Keratinocyte (primary cell): ENCODE data around the gene LY6G6F. TPM values are rescaled to one million over a fixed set of nuclear protein-coding genes. Genes with fewer than 3 reads are reported as not detected.

Experiments
- DNase-seq: peaks from one replicate; pipeline ENCODE4 v3.0.0-alpha.2; 2011; ENCODE audit warnings: low read depth, missing footprints, low spot score
- FAIRE-seq: peaks from 2 replicates; lab custom pipeline; 2011; peaks lifted over from hg19 to GRCh38; lab: Jason Lieb, UNC
- H2AFZ ChIP-seq: 2 replicates; pipeline ENCODE4 v1.6.0; 2012; ENCODE audit warnings: low read length, control low read depth, inconsistent platforms; ENCODE audit not compliant: control insufficient read depth
- H3K27ac ChIP-seq: 2 replicates; pipeline ENCODE4 v1.5.1; 2011; ENCODE audit warnings: low read length; ENCODE audit not compliant: control insufficient read depth, insufficient read depth
- H3K27me3 ChIP-seq: 3 replicates; pipeline ENCODE4 v1.6.0; 2011; ENCODE audit warnings: low read length; ENCODE audit not compliant: control insufficient read depth, insufficient read depth; ENCODE audit errors: extremely low read depth
- H3K36me3 ChIP-seq, 2 experiments: 2 replicates in 1 of 2; 3 replicates in 1 of 2; pipeline ENCODE4 v1.5.1; 2011; ENCODE audit warnings: low read length in 2 of 2, mild to moderate bottlenecking in 1 of 2; ENCODE audit not compliant: control insufficient read depth in 2 of 2, insufficient read depth in 2 of 2; ENCODE audit errors: extremely low read depth in 1 of 2
- H3K4me1 ChIP-seq: 3 replicates; pipeline ENCODE4 v1.5.1; 2011; ENCODE audit warnings: low read length; ENCODE audit not compliant: control insufficient read depth, insufficient read depth; ENCODE audit errors: extremely low read depth
- H3K4me2 ChIP-seq: 3 replicates; pipeline ENCODE4 v1.6.0; 2011; ENCODE audit warnings: low read depth, low read length; ENCODE audit not compliant: control insufficient read depth, insufficient read depth; ENCODE audit errors: extremely low read depth
- H3K4me3 ChIP-seq, 3 experiments: fragments of 200-600 bp in 1 of 3; sonication (generic) in 1 of 3; 2 replicates in 2 of 3; 3 replicates in 1 of 3; pipeline ENCODE4 v1.5.1; 2011 to 2016; ENCODE audit warnings: low read length in 3 of 3, mild to moderate bottlenecking in 3 of 3, control low read depth in 2 of 3, inconsistent platforms in 1 of 3, low read depth in 1 of 3, mixed read lengths in 1 of 3, mixed run types in 1 of 3, moderate library complexity in 1 of 3; ENCODE audit not compliant: control insufficient read depth in 2 of 3, insufficient read depth in 2 of 3; ENCODE audit errors: extremely low read depth in 1 of 3
- H3K79me2 ChIP-seq: 2 replicates; pipeline ENCODE4 v1.6.0; 2012; ENCODE audit warnings: low read length; ENCODE audit not compliant: control insufficient read depth, insufficient read depth
- H3K9ac ChIP-seq: 3 replicates; pipeline ENCODE4 v1.6.0; 2011; ENCODE audit warnings: low read length; ENCODE audit not compliant: control insufficient read depth, insufficient read depth; ENCODE audit errors: extremely low read depth
- H3K9me1 ChIP-seq: 3 replicates; pipeline ENCODE4 v1.6.0; 2011; ENCODE audit warnings: low read length; ENCODE audit not compliant: control insufficient read depth, insufficient read depth; ENCODE audit errors: extremely low read depth
- H3K9me3 ChIP-seq: 2 replicates; pipeline ENCODE4 v1.5.1; 2012; ENCODE audit warnings: low read depth, low read length; ENCODE audit not compliant: control insufficient read depth
- H4K20me1 ChIP-seq: 3 replicates; pipeline ENCODE4 v1.6.0; 2011; ENCODE audit warnings: low read length; ENCODE audit not compliant: control insufficient read depth, insufficient read depth; ENCODE audit errors: extremely low read depth
- EZH2 ChIP-seq: IDR thresholded peaks from one replicate; pipeline ENCODE4 v1.6.1; 2012; ENCODE audit warnings: inconsistent platforms, mild to moderate bottlenecking, low read length, moderate library complexity
- dilution Hi-C: fragments of 300-500 bp; cut with MboI; formaldehyde crosslinking; loops from one replicate; pipeline ENCODE4 v1.7.0; 2020; ENCODE audit warnings: low sequenced_read_pairs; ENCODE audit not compliant: extremely low pct_ligation_motif_present
- polyA plus RNA-seq, 5 experiments: library from polyadenylated mRNA; depleted of rRNA in 3 of 5; stranded (reverse) in 3 of 5; stranded (forward) in 1 of 5; unstranded in 1 of 5; fragments of >200 nt; gene quantifications; 1 replicate in 1 of 5; 2 replicates in 3 of 5; 3 replicates in 1 of 5; pipeline versions ENCODE4 v1.2.1 to v1.2.3, GENCODE V29; 2011 to 2012; ENCODE audit warnings: missing spikeins in 2 of 5, low read depth in 1 of 5, low replicate concordance in 1 of 5
- TF ChIP-seq, protein P1 (sequence below), 3 experiments: IDR thresholded peaks in 1 of 3; conservative IDR thresholded peaks in 1 of 3; optimal IDR thresholded peaks in 1 of 3; 2 replicates in 2 of 3; 3 replicates in 1 of 3; pipeline versions ENCODE3 to v1.5.1; 2011; ENCODE audit warnings: low read length in 3 of 3, mild to moderate bottlenecking in 3 of 3, moderate library complexity in 2 of 3, control low read depth in 1 of 3, inconsistent platforms in 1 of 3; ENCODE audit not compliant: insufficient read depth in 2 of 3; ENCODE audit errors: extremely low read depth in 1 of 3

Gene LY6G6F
- polyA plus RNA-seq, 1 donor (not counting 4 experiments of a cell fraction or from before 2014, with no cell fraction given), result not detected

DNA sequence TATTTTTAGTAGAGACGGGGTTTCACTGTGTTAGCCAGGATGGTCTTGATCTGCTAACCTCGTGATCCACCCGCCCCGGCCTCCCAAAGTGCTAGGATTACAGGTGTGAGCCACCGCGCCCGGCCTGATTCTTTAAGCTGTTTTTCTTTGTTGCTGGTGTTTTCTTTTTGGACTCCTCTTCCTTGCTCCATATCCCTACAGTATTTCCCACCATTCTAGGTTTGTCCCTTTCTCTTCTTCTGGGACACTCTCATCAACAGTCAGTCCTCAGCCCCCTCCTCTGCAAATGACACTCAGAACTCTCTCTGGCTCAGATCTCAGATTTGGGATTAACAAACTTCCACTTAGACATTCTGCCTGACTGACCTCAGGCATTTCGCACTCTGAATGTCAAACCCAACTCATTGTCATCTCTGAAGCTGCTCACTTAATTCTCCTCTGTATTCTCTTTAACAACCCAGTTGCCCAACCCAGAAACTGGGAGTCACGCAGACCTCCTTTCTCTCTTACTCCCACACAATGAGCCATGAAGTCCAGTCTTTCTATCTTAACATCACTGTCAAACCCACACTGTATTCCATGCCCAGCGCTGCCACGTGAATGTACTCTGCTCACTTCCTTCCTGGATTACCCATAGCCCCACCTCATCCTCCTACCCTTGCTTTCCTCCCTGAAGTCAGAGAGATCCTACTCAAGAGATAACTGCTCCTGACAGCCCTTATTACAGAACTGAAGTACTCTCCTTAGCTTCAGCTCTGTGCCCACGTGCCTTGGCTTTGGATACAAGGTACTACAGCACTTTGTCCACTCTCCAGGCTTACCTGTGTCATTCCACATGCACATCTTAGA, 19.1 kb downstream of the LY6G6F start:
- dilution Hi-C loops, result no loop called here
- H3K4me2 ChIP-seq, result no peak overlapping the region
- TF ChIP-seq EZH2, result no peak
- TF ChIP-seq, protein P1, sequence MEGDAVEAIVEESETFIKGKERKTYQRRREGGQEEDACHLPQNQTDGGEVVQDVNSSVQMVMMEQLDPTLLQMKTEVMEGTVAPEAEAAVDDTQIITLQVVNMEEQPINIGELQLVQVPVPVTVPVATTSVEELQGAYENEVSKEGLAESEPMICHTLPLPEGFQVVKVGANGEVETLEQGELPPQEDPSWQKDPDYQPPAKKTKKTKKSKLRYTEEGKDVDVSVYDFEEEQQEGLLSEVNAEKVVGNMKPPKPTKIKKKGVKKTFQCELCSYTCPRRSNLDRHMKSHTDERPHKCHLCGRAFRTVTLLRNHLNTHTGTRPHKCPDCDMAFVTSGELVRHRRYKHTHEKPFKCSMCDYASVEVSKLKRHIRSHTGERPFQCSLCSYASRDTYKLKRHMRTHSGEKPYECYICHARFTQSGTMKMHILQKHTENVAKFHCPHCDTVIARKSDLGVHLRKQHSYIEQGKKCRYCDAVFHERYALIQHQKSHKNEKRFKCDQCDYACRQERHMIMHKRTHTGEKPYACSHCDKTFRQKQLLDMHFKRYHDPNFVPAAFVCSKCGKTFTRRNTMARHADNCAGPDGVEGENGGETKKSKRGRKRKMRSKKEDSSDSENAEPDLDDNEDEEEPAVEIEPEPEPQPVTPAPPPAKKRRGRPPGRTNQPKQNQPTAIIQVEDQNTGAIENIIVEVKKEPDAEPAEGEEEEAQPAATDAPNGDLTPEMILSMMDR (optimal IDR thresholded peaks at IDR 0.05 in 1 of 3, IDR thresholded peaks at IDR 0.05 in 1 of 3, conservative IDR thresholded peaks at IDR 0.05 in 1 of 3; ENCODE audit: extremely low read depth in 1 of 3, insufficient read depth in 2 of 3, low read length in 3 of 3), result no peak
- H3K27ac ChIP-seq, result no peak overlapping the region
- no peaks in the 10 kb centered on the region for H3K79me2 ChIP-seq
- H4K20me1 ChIP-seq, result peaks cover 3% of the 10 kb centered on the region
- no peaks in the 10 kb centered on the region for H3K9me3 ChIP-seq
- no peak overlapping the region for H3K9ac ChIP-seq
- no peaks in the 10 kb centered on the region for H3K27me3 ChIP-seq
- FAIRE-seq (no peak), DNase-seq (no peak)
- H3K4me3 ChIP-seq, result no peak overlapping the region
- H3K9me1 ChIP-seq, result no peaks in the 10 kb centered on the region
- H2AFZ ChIP-seq, result no peak overlapping the region
- H3K4me1 ChIP-seq, result peaks cover 9% of the 10 kb centered on the region
- peaks cover 5 to 6% of the 10 kb centered on the region in 2 experiments for H3K36me3 ChIP-seq

DNA sequence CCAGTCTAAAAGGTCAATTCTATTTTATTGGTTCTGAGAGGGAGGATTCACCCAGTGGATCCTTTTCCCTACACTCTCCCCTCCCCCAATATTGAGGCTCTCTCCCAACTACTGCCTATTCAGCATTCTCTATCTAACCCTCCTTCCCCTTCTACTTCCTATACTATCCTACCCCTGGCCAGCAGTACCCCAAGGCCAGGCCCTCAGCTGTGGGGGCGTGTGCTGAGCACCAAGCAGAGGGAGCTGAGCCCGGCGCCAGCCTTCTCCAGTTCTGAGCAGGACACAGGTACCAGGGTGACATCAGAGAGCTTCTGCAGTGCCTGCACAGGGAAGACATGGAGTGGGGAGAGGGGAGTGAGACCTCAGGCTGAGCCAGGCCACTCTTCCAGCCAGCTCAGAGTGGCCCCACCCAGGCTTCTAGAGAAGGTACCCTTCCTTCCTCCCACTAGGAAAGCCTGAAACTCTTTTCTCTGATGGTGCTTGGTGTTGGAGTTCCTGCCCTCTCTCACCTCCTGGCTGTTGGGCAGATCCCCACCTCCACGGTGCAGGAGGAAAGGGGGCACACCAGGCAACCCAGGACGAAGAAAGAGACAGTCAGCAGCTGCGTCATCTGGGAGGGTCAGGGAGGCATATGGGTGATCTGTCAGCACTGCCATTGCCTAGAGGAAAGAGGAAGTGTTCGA, 20.5 kb downstream of the LY6G6F start:
- no peaks in the 10 kb centered on the region for H3K9me3 ChIP-seq
- H3K4me2 ChIP-seq, result no peak overlapping the region
- no peak overlapping the region for H3K9ac ChIP-seq
- H3K36me3 ChIP-seq, result peaks cover 15 to 20% of the 10 kb centered on the region in 2 experiments
- TF ChIP-seq, protein P1 (optimal IDR thresholded peaks at IDR 0.05 in 1 of 3, IDR thresholded peaks at IDR 0.05 in 1 of 3, conservative IDR thresholded peaks at IDR 0.05 in 1 of 3; ENCODE audit: extremely low read depth in 1 of 3, insufficient read depth in 2 of 3, low read length in 3 of 3), result no peak
- TF ChIP-seq EZH2, result no peak
- peaks cover 2% of the 10 kb centered on the region for H3K9me1 ChIP-seq
- no peak overlapping the region for H2AFZ ChIP-seq
- H3K27ac ChIP-seq, result no peak overlapping the region
- no peak overlapping the region for H3K4me3 ChIP-seq
- dilution Hi-C loops, result no loop called here
- no peak for FAIRE-seq
- no peaks in the 10 kb centered on the region for H3K79me2 ChIP-seq
- peaks cover 6% of the 10 kb centered on the region for H4K20me1 ChIP-seq
- no peak for DNase-seq
- H3K4me1 ChIP-seq, result peaks cover 9% of the 10 kb centered on the region
- no peaks in the 10 kb centered on the region for H3K27me3 ChIP-seq
